ENCODE results near the gene MEGF11.

DNA sequence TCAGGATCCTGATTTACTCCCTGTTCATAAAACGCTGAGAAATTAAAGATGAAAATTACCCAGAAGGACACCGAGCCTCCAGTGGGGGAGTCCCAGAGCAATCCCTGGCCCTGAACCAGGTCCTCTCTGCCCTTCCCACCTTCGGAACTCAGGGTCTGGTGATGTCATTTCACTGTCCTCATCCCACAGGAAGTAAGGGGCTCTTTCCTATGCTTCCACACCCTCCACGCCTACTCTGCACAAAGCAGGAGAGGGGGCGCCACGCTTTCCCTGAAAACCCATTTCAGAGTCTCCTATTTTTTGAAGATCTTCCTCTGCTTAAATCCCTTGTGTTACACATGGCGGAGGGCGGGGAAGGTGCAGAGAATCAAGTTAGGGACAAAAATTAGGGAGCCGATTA is 18.8 kb downstream of the MEGF11 start:
- no peak for TF ChIP-seq POLR2A (IDR thresholded peaks at IDR 0.05)
- TF ChIP-seq, protein P1, sequence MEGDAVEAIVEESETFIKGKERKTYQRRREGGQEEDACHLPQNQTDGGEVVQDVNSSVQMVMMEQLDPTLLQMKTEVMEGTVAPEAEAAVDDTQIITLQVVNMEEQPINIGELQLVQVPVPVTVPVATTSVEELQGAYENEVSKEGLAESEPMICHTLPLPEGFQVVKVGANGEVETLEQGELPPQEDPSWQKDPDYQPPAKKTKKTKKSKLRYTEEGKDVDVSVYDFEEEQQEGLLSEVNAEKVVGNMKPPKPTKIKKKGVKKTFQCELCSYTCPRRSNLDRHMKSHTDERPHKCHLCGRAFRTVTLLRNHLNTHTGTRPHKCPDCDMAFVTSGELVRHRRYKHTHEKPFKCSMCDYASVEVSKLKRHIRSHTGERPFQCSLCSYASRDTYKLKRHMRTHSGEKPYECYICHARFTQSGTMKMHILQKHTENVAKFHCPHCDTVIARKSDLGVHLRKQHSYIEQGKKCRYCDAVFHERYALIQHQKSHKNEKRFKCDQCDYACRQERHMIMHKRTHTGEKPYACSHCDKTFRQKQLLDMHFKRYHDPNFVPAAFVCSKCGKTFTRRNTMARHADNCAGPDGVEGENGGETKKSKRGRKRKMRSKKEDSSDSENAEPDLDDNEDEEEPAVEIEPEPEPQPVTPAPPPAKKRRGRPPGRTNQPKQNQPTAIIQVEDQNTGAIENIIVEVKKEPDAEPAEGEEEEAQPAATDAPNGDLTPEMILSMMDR (IDR thresholded peaks at IDR 0.05), result no peak

All from uterus (tissue), 2 donors.